HG03378 (cell line): ENCODE results near the gene GAPVD1.
"Not testable (repeated sequence)": the region's sequence is repeated elsewhere in the genome, so short reads cannot be mapped to it uniquely, and the experiment has no call there.

Experiments
- ATAC-seq: cut with Tn5 transposase; IDR thresholded peaks from one replicate; pipeline ENCODE4 v1.9.1; 2021; ENCODE audit warnings: mild to moderate bottlenecking, moderate library complexity; ENCODE audit not compliant: unreplicated experiment

GAPVD1 gene

DNA sequence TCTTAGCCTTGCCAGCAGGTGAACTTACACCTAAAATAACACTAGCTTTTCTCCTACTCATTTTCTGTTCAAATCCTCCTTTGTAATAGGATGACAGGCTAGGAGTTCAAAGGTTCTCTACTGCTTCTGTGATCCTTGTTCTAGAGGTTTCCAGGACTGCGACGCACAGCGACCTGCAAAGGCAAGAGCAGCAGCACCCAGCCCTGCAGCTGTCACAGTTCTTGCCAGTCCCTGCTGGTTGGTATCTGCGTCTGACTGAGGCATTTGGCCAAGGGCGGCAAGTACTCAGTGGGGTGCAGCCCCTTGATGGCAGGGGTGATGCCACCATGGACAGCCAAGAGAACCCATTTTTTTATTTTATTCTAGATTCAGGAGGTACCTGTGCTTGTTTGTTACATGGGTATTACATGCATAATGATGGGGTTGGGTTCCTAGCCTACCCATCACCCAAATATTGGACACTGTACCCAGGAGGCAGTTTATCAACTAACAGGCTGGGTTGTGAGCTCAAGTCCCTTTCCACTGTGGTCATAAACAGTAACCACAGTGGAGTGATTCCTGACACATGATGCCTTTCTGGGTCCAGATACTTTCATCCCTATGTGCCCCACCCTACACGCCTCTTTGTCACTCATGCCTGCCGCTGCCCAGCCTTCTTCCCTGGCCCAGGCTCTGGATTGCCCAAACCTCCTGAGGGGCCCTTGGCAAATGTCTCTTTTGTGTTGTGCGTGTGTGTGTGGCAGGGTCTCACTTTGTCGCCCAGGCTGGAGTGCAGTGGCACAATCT is 111.0 kb downstream of the GAPVD1 start:
- ATAC-seq = no peak

DNA sequence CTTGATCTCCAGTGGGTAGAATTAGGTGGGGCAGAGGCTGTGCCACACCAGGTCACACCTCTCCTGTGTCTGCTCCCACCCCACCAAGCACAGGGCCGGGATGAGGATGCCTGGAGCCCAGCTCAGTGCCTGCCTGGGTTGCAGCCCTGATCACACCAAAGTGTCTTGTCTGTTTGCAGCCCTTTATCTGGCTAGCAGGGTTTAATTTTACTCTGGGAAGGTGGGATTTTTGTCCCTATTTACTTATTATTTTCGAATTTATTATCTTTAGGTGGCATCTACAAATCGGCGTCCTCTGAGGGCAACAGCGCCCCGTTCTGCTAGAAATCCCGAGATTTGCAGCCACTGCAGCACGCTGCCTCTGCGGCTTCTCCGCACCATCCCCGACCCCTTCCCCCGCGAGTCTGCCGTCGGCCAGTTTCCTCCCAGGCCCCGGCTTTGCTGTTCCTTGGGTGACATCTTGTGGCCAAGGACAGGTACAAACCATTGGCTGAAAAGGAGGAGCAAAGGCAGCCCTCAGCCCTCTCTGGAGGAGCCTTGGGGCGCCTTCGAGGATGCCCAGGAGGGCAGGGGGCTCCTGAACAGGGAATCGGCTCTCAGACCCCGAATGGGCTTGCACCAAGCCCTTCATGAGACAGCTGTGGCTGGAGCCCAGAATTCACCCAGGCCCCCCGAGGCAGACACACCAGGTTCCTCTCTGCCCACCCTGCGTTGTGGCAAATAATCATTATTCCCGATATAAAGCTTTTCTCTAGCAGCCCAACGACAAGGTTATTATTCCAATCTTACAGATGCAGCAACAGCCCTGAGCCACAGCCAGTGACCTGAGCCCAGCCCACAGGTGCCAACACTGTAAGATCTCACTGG is 113.0 kb downstream of the GAPVD1 start:
- ATAC-seq = no peak

DNA sequence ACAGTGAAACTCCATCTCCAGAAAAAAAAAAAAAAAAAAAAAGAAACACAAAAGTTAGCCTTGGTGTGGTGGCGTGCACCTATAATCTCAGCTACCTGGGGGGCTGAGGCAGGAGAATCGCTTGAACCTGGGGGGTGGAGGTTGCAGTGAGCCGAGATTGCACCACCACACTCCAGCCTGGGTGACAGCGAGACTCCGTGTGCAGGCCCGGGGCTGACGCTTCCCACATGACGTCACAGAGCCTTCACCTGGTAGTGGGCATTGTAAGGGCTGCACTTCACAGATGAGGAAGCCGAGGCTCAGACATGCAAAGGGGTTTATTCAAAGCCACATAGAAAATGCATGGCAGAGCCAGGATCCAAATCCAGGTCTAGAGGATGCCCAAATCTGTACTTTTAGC is 114.2 kb downstream of the GAPVD1 start:
- no peak for ATAC-seq

DNA sequence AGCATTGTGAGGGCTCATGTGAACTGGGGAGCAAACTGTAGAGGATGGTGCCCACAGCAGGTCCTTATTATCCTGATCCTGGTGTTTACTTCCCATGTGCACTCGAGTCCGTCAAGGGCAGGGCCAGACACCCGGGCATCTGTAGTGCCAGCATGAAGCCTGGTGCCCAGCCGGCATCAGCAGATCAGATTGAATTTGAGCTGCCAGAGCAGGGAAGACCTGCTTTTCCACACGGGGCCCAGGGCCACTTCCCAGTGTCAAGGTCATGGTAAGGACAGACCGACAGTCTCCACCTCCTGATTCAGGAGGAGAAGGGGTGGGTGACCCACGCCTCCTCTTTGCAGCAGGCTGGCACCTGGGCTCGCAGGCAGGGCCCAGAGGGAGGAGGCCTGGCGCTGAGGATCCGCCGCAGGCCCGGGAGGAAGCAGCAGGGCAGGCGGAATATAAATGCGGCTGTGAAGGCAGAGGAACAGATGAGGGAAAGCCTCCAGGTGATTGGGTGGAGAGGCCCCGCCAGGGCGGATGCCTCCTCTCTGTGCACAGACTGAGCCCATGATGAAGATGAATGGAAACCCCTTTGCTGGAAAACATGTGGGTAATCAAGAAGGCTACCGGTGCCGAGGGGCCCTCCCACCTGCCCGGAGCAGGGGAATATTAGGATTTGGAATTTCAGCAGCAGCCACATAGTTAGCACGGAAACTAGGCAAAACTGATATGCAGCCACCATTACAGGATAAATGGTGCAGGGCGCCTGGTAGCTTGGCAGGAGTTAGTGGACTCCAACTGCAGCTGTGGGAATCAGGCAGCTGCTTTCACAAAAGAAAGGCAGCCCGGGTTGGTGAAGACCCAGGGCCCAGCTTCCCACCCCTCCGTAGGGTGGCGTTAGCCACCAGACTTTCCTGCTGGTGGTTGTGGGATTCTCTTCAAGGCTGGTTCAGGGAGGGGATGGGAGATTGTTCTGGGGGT is 114.9 kb downstream of the GAPVD1 start:
- ATAC-seq = no peak

DNA sequence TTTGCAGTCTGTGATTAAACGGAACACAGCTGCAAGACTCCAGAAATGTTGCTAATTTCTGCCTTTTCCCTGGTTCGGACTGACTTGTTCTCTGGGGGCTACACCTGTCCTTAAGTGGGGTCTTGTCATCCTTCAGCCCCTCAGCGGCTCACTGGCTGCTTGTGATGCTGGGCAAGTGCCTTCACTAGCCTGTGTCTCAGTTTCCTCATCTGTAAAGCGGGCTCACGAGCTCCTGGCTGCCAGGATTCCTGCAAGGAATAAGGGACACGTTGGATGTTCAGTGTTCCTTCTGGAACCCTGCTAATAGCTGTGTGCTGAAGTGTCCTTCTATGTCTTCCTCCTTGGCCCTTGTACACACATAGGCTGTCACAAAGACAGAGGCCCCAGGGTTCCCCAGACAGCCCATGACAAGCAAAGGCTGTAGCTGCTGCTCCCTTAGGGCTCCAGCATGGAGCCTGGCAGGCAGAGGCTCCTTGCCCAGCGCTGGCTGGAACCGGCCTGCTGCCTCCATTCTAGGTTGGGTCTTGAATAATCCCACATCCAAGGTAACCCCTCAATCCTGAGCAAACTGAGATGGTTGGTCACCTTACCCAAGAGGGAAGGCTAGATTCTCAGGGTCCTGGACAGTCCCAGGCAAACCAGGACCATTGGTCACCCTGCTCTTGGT is 116.1 kb downstream of the GAPVD1 start:
- ATAC-seq = no peak

DNA sequence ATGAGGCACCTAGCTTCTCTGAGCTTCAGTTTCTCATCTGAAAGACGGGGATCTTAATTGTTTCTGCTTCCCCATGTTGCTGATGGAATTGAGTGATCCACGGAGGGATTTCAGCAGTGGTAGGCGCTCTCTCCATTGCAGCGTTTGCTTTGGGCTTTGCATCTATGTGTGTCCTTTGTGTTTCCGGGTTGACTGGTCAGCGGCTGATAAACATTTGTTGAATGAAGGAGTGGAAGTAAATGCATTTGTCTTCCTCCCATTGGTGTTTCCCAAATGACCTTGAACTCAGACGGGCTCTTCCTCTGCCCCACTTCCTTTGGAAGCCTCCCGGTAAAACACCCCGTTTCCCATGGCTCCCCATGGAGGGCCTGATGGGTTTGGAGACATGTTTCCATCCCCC is 117.2 kb downstream of the GAPVD1 start:
- no peak for ATAC-seq

DNA sequence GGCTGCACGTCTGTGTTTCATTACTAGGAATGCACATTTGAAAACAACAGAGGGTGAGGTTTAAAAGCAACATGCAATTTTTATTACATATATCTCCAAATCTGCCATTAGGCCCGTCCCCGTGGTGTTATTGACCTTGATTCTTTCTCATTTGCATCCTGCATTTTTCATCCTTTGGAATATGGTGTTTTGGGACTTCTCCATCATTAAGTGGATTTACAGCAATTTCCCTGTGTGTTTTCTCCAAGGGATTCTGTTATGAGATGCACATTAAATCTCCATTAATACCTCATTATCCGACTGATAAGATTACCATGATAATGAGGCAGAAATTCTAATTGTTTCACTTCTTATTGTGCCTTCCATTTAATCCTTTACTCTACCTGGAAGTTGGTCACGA is 117.6 kb downstream of the GAPVD1 start:
- no peak for ATAC-seq

DNA sequence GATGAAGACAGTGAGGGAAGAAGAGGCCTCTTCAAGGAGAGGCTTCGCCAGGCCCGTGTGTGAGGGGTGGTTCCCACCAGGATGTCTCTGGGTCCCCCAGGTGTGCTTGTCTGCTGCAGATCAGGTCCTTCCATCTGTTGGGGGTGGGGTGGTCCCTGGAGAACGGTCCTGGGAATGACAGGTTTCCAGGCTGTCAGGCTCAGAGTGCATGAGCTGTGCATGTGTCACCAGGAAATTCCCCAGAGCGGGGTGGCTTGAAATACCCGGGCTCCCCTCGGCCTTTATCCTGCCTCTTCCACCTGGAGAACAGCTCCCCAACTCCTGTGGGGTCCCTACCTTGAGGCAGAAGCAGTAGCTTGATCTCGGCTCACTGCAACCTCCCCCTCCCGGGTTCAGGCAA is 118.8 kb downstream of the GAPVD1 start:
- ATAC-seq = no peak

DNA sequence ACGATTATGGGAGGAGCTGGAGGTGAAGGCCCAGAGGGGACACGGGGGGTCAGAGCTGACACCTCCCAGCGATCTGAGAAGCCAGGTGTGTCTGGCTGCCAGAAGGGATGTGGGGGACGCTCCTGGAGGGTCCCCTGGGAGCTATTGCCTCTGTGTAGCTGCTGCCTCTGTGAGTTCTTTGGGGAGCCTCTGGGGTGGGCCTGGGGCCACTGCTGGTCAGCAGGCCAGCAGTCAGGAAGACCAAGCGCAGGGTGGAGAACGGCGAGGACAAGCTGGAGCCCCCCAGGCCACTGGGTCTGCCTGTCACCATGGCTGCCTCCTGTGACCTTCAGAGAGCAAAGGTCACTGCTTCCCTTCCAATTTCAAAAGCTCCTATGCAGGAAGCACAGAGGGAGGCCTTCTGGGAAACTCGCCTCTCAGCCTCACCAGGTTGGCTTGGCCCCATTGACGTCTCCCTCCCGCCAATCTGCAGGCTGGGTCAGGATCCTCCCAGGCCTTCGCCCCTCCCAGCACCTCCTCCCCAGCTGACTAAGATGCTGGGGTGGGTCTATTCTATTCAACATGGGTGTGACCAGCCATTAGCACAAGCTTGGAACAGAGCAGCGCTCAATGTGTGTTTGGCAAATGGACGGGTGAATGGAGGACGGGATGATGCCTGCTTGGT is 126.4 kb downstream of the GAPVD1 start:
- no peak for ATAC-seq

DNA sequence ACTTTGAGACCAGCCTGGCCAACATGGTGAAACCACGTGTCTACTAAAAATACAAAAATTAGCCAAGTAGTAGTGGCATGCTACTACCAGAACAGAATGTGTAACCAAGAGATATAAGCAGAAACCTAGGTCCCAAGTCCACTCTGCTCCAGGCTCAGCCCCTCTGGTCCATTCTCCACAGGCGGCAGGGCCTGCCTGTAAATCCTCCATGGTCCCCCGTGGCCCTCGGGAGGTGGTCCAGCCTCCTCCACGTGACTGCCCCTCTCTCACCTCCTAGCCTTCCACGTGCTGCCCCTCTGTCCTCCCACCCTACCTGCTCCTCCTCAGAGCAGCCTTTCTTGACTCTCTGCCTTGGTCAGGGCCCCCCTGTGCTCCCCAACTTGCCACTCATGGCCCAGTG is 127.4 kb downstream of the GAPVD1 start:
- ATAC-seq = no peak

DNA sequence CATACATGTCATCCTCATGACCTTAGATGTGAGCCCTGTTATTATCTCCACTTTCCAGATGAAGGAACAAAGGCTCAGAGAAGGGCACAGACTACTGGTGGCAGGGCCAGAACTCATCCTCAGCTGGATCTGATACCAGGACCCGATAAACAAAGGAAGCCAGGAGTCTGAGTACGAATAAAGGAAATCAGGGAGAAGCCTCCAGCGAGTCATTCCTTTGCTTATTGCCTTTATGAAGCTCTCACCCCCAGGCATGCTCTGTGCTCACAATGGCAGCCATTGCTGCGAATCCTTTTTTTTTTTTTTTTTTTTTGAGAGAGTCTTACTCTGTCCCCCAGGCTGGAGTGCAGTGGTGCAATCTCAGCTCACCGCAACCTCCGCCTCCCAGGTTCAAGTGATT is 130.1 kb downstream of the GAPVD1 start:
- no peak for ATAC-seq

DNA sequence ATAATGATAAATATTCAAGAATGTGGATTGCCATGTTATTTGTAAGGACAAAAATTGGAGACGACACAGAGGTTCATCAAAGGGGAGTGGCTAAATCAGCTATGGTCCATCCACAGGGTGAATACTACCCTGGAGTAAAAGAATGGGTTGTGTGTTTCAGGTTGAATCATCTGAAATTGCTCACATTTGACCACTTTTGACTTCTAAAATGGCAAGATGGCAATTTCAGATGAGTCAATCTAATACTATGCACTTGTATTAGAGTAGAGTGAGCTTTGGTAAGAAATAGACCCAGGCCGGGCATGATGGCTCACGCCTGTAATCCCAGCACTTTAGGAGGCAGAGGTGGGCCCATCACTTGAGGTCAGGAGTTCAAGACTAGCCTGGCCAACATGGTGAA is 131.8 kb downstream of the GAPVD1 start:
- ATAC-seq = no peak

DNA sequence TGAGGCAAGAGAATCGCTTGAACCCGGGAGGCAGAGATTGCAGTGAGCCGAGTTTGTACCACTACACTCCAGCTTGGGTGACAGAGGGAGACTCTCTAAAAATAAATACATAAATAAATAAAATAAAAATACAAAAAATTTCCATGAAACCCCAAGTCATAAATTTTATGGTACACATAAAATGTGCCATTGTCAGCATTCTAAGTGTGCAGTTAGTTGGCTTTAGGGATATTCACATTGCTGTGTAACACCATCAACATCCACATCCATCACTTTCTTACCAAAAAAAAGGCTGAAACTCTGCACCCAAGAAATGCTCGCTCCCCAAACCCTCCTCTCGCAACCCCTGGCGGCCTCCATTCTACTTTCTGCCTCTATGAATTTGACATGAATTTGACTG is 135.2 kb downstream of the GAPVD1 start:
- ATAC-seq = no peak

DNA sequence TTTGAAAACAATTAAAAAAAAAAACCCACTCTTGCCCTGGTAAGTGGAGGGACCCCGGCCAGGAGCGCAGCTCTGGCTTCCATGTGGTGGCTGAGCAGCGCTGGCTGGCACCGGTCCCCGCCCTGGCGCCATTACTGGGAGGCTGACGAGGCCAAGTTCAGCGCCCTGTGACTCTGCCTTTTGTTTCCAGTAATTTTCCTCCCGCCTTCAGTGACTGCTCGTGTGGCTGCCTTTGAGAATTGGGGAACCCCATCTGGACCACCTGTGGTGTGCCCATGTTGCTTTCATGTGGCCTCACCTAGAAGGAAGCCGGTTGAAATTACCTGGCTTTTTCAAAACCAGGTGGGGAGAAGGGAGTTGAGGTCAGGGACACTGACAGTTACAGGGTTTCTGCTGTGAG is 136.1 kb downstream of the GAPVD1 start:
- no peak for ATAC-seq

DNA sequence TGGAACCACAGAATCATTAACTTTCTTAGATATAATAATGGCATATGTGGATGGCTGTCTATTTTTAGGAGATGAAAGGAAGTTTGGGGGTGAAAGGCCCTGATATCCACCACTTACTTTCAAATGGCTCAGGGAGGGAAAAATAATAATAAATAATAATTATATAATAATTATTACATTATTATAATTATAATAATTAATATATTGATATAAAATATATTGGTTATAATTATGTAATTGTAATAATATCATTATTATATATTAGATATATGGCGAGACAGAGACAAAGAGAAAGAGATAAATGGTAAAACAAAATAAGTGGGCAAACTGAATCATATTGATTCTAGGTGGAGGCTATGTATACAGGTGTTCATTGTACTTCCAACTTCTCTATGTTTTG is 136.6 kb downstream of the GAPVD1 start:
- ATAC-seq = no peak

DNA sequence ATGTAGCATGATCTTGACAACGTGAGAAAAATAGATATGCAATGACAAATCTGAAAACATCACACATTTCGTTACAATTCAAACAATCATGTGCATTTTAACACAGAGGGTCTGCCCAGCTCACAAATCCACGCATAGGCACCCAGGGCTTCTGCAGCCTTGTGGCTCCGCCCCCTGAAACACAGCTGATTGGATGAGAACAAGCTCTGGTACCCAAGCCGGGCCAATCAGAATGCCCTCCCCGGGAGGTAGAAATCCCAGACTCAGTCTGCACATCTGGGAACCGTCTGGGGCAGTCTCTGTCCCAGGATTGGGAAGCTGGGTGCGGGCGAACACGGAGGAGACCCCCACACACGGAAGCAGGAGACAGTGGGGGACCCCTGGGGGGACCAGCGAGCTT is 137.5 kb downstream of the GAPVD1 start:
- no peak for ATAC-seq

DNA sequence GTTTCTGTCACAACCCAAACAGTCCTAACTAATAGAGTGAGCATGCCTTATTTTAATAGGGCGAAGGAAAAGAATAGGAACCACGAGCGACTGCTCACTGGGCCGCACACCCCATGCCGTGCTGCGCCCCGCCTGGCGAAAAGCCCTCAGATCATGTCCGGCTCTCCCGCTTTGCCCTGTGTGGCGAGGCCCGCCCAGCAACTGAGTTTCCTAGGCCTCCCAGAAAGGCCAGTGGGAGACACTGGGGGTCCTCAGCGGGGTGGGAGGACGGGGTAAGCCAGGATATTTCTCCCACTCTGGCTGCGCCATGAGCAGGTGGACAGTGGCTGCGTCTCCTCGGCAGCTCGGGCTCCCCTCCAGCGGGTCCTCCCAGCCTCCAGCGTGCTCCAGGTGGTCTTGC is 138.0 kb downstream of the GAPVD1 start:
- no peak for ATAC-seq

DNA sequence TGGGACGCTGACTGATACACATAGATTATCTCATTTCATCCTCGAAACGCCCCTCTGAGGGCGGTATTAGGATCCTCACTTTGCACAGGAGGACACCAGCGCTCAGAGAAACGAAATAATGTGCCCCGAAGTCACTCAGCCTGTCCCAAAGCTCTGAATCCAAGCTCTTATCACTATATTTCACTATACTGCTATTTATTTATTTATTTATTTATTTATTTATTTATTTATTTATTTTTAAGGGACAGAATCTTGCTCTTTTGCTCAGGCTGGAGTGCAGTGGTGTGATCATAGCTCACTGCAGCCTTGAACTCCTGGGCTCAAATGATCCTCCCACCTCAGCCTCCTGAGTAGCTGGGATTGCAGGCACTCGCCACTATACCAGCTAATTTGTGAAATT is 138.6 kb downstream of the GAPVD1 start:
- not testable (repeated sequence) for ATAC-seq

DNA sequence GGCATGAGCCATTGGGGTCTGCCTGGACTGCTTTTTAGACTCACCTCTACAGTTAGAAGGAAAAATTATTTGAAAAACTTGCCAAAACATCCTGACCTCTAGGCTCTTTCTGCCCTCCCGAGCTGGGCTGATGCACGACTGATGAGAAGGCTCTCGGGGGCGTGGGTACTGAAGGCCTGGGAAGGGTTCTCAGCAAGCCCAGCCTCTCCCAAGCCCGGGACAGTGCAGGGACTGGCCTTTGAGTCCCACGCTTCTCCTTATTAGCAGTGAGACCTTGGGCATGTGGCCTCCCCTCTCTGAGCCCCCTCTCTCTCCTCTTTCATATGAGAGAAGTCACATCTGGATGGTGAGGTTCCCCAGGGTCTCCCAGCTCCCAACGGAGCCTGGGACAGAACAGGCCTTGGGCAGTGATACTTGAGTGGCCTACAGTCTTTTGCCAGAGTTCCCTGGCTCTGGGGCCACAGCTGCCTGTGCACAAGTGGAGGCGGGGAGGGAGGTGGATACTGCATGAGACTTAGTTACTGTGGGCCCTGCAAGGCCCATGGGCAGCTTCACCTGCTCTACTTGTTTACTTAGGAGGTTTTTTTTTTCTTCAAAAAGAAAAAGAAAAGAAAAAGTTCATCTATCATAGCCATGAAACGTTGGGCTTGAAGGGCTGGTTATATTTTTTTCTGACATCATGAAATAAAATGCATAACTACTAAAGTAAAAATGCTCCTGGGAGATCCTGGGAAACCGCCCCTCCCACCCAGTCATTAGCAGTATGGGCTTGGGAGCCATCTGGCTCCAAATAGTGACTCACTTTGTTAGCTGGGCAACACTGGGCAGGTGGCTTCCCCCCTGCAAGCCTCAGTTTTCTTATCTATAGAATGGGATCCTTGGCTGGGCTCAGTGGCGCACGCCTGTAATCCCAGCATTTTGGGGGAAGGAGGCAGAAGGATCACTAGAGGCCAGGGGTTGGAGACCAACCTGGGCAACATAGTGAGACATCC is 139.4 kb downstream of the GAPVD1 start:
- no peak for ATAC-seq
